ENCODE data around the gene GSTM3.

DNA sequence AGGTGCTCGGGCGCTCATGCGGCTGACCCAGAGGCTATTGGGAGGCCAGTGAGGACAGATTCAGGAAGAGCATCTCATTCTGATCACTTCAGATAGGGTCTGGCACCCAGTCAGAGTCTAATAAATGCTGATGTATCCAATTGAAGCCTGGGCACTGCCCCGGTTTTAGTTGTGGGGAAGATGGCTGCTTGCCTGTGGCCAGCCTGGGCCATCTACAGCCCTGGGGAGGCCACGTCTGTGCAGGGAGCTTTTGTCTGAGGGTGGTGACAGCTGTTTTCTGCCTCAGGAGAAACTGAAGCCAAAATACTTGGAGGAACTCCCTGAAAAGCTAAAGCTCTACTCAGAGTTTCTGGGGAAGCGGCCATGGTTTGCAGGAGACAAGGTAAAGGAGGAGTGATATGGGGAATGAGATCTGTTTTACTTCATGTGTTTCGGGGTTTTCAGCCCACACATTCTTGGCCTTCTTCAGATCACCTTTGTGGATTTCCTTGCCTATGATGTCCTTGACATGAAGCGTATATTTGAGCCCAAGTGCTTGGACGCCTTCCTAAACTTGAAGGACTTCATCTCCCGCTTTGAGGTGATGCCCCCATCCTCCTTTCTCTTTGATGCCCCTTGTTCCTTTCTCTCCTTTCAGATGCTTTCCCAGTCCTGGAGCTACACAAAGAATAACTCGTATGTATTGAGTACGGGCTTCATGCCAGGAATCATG, 26.0 kb downstream of the GSTM3 start:
- TF ChIP-seq, protein P1, sequence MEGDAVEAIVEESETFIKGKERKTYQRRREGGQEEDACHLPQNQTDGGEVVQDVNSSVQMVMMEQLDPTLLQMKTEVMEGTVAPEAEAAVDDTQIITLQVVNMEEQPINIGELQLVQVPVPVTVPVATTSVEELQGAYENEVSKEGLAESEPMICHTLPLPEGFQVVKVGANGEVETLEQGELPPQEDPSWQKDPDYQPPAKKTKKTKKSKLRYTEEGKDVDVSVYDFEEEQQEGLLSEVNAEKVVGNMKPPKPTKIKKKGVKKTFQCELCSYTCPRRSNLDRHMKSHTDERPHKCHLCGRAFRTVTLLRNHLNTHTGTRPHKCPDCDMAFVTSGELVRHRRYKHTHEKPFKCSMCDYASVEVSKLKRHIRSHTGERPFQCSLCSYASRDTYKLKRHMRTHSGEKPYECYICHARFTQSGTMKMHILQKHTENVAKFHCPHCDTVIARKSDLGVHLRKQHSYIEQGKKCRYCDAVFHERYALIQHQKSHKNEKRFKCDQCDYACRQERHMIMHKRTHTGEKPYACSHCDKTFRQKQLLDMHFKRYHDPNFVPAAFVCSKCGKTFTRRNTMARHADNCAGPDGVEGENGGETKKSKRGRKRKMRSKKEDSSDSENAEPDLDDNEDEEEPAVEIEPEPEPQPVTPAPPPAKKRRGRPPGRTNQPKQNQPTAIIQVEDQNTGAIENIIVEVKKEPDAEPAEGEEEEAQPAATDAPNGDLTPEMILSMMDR (IDR thresholded peaks at IDR 0.05; ENCODE audit: low read depth, low read length): no peak
- TF ChIP-seq, protein P2, sequence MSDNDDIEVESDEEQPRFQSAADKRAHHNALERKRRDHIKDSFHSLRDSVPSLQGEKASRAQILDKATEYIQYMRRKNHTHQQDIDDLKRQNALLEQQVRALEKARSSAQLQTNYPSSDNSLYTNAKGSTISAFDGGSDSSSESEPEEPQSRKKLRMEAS (IDR thresholded peaks at IDR 0.05; ENCODE audit: low read depth, low read length): no peak

Data from NB4 (cell line).